ENCODE measurements around the gene HSD11B1L.

Gene HSD11B1L

GRCh38 chr19:5677580-5677979, 3.2 kb upstream of the HSD11B1L start:
- no peak overlapping the region for H3K27ac ChIP-seq (ENCODE audit: low read depth, low read length, severe bottlenecking)
- no peaks in the 10 kb centered on the region for H3K4me1 ChIP-seq (ENCODE audit: control insufficient read depth, insufficient read depth, low read length, poor library complexity, severe bottlenecking)
- no peaks in the 10 kb centered on the region for H3K9me3 ChIP-seq (ENCODE audit: control insufficient read depth, low read length)
- 92% methylated on average over 4 to 9 of the region's 9 CpGs for WGBS, 2 experiments (ENCODE audit: insufficient coverage in 2 of 2)
- no peak overlapping the region for H3K4me3 ChIP-seq (ENCODE audit: extremely low read depth, insufficient read depth, low read length, poor library complexity, severe bottlenecking)
- H3K36me3 ChIP-seq (ENCODE audit: control insufficient read depth, insufficient read depth, low read length) = peaks cover 12% of the 10 kb centered on the region

GRCh38 chr19:5678071-5678718, 2.6 kb upstream of the HSD11B1L start:
- Histone ChIP-seq H3K27ac (ENCODE audit: low read depth, low read length, severe bottlenecking) (no peak overlapping the region), H3K36me3 (ENCODE audit: control insufficient read depth, insufficient read depth, low read length) (peaks cover 12% of the 10 kb centered on the region), H3K9me3 (ENCODE audit: control insufficient read depth, low read length) (no peaks in the 10 kb centered on the region), H3K4me3 (ENCODE audit: extremely low read depth, insufficient read depth, low read length, poor library complexity, severe bottlenecking) (no peak overlapping the region), H3K4me1 (ENCODE audit: control insufficient read depth, insufficient read depth, low read length, poor library complexity, severe bottlenecking) (no peaks in the 10 kb centered on the region)
- WGBS, 2 experiments (ENCODE audit: insufficient coverage in 2 of 2) = 90 to 97% methylated on average over 14 to 17 of the region's 22 CpGs

GRCh38 chr19:5679289-5680083, 1.3 kb upstream of the HSD11B1L start:
- H3K27ac ChIP-seq (ENCODE audit: low read depth, low read length, severe bottlenecking) = peak overlapping the region; percentile 41
- H3K9me3 ChIP-seq (ENCODE audit: control insufficient read depth, low read length) = no peaks in the 10 kb centered on the region
- peaks cover 8% of the 10 kb centered on the region for H3K36me3 ChIP-seq (ENCODE audit: control insufficient read depth, insufficient read depth, low read length)
- 61 to 72% methylated on average over 19 to 22 of the region's 26 CpGs for WGBS, 2 experiments (ENCODE audit: insufficient coverage in 2 of 2)
- H3K4me3 ChIP-seq (ENCODE audit: extremely low read depth, insufficient read depth, low read length, poor library complexity, severe bottlenecking) = peak overlapping the region; percentile 69
- no peaks in the 10 kb centered on the region for H3K4me1 ChIP-seq (ENCODE audit: control insufficient read depth, insufficient read depth, low read length, poor library complexity, severe bottlenecking)

GRCh38 chr19:5680084-5680436, 767 bp upstream of the HSD11B1L start:
- Histone ChIP-seq H3K36me3 (ENCODE audit: control insufficient read depth, insufficient read depth, low read length) (peaks cover 8% of the 10 kb centered on the region), H3K9me3 (ENCODE audit: control insufficient read depth, low read length) (no peaks in the 10 kb centered on the region), H3K4me3 (ENCODE audit: extremely low read depth, insufficient read depth, low read length, poor library complexity, severe bottlenecking) (peak overlapping the region; percentile 69), H3K27ac (ENCODE audit: low read depth, low read length, severe bottlenecking) (peak overlapping the region; percentile 41), H3K4me1 (ENCODE audit: control insufficient read depth, insufficient read depth, low read length, poor library complexity, severe bottlenecking) (no peaks in the 10 kb centered on the region)
- WGBS, 2 experiments (ENCODE audit: insufficient coverage in 2 of 2) = 1 to 3% methylated on average over 13 to 14 of the region's 23 CpGs

GRCh38 chr19:5681391-5682106, 722 bp downstream of the HSD11B1L start:
- WGBS, 2 experiments (ENCODE audit: insufficient coverage in 2 of 2) = 81 to 87% methylated on average over 14 to 17 of the region's 17 CpGs
- no peak overlapping the region for H3K27ac ChIP-seq (ENCODE audit: low read depth, low read length, severe bottlenecking)
- peaks cover 8% of the 10 kb centered on the region for H3K36me3 ChIP-seq (ENCODE audit: control insufficient read depth, insufficient read depth, low read length)
- H3K4me3 ChIP-seq (ENCODE audit: extremely low read depth, insufficient read depth, low read length, poor library complexity, severe bottlenecking) = peak overlapping the region; percentile 69
- no peaks in the 10 kb centered on the region for H3K4me1 ChIP-seq (ENCODE audit: control insufficient read depth, insufficient read depth, low read length, poor library complexity, severe bottlenecking)
- H3K9me3 ChIP-seq (ENCODE audit: control insufficient read depth, low read length) = no peaks in the 10 kb centered on the region

- Histone ChIP-seq H3K27ac (ENCODE audit: low read depth, low read length, severe bottlenecking) (no peak overlapping the region), H3K4me3 (ENCODE audit: extremely low read depth, insufficient read depth, low read length, poor library complexity, severe bottlenecking) (no peak overlapping the region), H3K9me3 (ENCODE audit: control insufficient read depth, low read length) (no peaks in the 10 kb centered on the region), H3K4me1 (ENCODE audit: control insufficient read depth, insufficient read depth, low read length, poor library complexity, severe bottlenecking) (no peaks in the 10 kb centered on the region), H3K36me3 (ENCODE audit: control insufficient read depth, insufficient read depth, low read length) (peaks cover 3% of the 10 kb centered on the region)
- 93 to 97% methylated on average over 3 of the region's 3 CpGs for WGBS, 2 experiments (ENCODE audit: insufficient coverage in 2 of 2)
These were observed 1.3 kb downstream of the HSD11B1L start for GRCh38 chr19:5682107-5682482.

GRCh38 chr19:5683177-5683886, 2.5 kb downstream of the HSD11B1L start:
- no peaks in the 10 kb centered on the region for H3K9me3 ChIP-seq (ENCODE audit: control insufficient read depth, low read length)
- H3K36me3 ChIP-seq (ENCODE audit: control insufficient read depth, insufficient read depth, low read length) = no peaks in the 10 kb centered on the region
- H3K4me3 ChIP-seq (ENCODE audit: extremely low read depth, insufficient read depth, low read length, poor library complexity, severe bottlenecking) = no peak overlapping the region
- H3K27ac ChIP-seq (ENCODE audit: low read depth, low read length, severe bottlenecking) = no peak overlapping the region
- no peaks in the 10 kb centered on the region for H3K4me1 ChIP-seq (ENCODE audit: control insufficient read depth, insufficient read depth, low read length, poor library complexity, severe bottlenecking)
- WGBS, 2 experiments (ENCODE audit: insufficient coverage in 2 of 2) = 89 to 96% methylated on average over 8 to 9 of the region's 10 CpGs

- Histone ChIP-seq H3K27ac (ENCODE audit: low read depth, low read length, severe bottlenecking) (no peak overlapping the region), H3K9me3 (ENCODE audit: control insufficient read depth, low read length) (no peaks in the 10 kb centered on the region), H3K4me3 (ENCODE audit: extremely low read depth, insufficient read depth, low read length, poor library complexity, severe bottlenecking) (no peak overlapping the region), H3K36me3 (ENCODE audit: control insufficient read depth, insufficient read depth, low read length) (no peaks in the 10 kb centered on the region), H3K4me1 (ENCODE audit: control insufficient read depth, insufficient read depth, low read length, poor library complexity, severe bottlenecking) (no peaks in the 10 kb centered on the region)
- WGBS, 2 experiments (ENCODE audit: insufficient coverage in 2 of 2) = 89 to 95% methylated on average over 16 to 20 of the region's 22 CpGs
These were observed 4.0 kb downstream of the HSD11B1L start for GRCh38 chr19:5684694-5685430.

- H3K27ac ChIP-seq (ENCODE audit: low read depth, low read length, severe bottlenecking) = peak overlapping the region; percentile 29
These were observed 5.5 kb downstream of the HSD11B1L start for GRCh38 chr19:5686326-5686646.

More at GRCh38 chr19:5686326-5686646, 5.5 kb downstream of the HSD11B1L start:
- 66 to 73% methylated on average over 10 to 14 of the region's 16 CpGs for WGBS, 2 experiments (ENCODE audit: insufficient coverage in 2 of 2)
- Histone ChIP-seq H3K4me1 (ENCODE audit: control insufficient read depth, insufficient read depth, low read length, poor library complexity, severe bottlenecking) (no peaks in the 10 kb centered on the region), H3K36me3 (ENCODE audit: control insufficient read depth, insufficient read depth, low read length) (peaks cover 5% of the 10 kb centered on the region), H3K9me3 (ENCODE audit: control insufficient read depth, low read length) (no peaks in the 10 kb centered on the region), H3K4me3 (ENCODE audit: extremely low read depth, insufficient read depth, low read length, poor library complexity, severe bottlenecking) (peak overlapping the region; percentile 53)
